Iris pigment epithelial cell (primary cell): ENCODE measurements around the gene ZBTB20.

ENCODE experiments used
- DNase-seq: peaks from one replicate; pipeline ENCODE4 v3.0.0-alpha.2; 2011; ENCODE audit warnings: low read depth

Gene ZBTB20

DNA sequence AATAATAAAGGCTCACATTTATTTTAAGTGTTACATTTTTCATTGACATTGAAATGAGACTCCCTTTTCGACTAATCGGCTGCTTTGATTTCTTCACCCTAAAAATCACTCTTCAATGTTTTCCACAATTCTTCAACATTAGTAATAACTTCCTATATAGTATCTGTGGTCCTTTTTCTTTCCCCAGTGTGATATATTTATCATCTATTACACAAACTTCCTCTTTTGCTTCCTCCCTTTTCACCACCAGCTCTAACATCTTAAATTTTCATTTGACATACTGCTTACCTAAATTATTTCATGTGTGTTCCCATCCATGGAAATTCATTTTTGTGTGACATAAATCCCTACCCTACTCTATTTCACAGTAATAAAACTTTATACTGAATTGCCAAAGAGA, 608.9 kb downstream of the ZBTB20 start:
- no peak for DNase-seq

DNA sequence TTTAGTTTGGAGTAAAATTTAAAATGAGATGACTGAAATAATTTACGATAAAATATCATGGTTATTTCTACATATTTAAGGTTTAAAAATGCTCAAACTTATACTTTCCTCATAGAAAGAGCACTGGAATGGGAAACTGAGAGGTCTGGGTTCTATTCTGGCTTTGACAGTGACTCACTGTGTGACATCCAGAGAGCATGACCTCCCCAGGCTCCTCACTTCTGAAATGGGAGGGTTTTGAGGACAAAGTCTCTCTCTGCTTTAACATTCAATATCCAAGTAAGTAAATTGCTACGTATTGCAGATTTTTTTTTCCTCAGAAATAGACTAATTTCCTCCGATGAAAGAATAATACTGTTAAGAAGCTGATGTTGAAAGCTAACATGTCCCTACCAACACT, 618.6 kb downstream of the ZBTB20 start:
- DNase-seq: no peak

DNA sequence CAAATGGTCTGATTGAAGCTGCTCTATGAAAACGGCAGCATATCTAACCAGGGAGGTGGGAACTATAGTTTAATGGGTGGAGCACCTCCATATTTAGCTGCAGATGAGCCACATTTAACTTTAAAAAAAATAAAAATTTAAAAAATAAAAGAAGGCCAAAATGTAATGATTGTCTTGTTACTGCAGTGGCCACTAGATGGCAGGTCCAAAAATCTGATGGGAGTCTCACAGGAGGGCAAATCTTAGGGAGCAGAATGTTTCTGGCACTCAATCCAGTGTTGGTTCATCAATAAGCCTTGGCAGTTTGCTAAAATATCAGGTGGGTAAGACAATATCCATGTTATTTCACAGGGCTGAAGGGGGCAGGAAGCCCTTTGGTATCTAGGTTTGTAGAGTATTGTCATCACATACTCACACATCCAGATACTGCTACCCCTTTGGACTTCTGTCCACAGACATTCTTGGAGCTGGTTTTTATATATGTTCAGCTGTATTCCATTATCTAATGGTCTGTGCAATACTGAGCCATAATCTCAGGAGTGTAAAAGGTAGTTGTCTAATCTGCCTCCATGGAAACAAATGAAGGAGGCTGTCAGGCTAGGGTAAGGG, 619.9 kb downstream of the ZBTB20 start:
- DNase-seq: peak; percentile 32

DNA sequence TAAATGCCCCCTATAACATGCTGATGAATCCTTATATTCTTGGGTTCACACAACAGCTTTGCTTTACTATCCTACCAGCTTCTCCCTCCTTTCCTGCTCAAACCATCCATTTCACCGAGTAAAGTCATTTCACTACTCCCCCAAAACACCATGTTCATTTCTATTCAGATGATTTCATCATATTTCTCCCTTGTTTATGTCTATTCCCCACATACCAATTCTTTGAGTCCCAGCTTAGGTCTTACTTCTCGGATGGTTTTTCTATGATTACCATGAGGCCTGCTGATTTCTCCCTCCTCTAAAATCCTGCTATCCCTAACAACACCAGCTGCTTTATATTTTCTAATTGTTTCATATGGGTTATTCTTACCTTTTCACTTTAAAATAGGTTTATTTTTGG, 621.8 kb downstream of the ZBTB20 start:
- DNase-seq: peak; percentile 66

DNA sequence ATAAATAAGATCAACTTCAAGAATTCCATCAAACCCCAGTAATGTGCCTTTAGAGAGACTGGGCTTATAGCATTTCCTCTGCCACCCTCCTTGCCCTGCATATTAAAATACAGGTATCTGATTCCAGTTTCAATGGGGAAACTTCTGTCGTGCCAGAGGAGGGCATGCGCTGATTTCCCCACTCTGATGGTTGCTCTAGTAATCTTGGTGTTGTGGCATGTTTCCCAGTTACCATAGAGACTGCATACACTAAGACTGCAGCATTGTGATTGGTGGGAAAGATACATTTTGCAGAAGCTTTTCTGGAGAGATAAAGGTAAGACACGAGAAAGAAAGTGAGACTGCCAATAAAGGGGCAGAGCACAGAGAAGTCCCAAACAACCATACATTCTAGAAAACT, 627.7 kb downstream of the ZBTB20 start:
- DNase-seq: peak; percentile 89

DNA sequence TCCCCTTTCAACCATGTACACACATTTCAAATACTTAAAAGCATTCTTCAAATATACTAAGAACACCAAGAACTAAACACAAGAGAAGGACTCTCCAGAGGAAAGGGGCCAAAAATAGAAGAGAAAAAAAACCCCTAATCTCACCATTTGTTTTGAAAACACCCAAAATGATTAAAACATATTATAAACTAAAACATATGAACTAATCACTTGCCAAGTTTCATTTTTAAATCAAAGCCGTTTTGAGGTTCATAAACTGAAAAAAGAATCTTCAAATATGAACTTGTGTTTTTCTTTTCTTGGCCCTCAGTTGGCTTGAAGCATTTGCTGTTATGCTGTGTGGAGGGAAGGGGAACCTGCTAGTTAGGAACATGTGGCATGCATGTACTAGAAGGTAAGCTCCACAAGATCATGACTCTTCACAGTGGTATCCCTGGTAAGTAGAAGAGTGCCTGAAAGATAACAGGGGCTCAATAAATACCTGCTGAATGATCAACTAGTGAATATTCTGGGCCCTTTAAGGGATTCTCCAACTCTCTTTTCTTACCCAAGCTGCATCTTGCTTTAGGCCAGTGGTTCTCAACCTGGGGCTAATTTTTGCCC, 628.8 kb downstream of the ZBTB20 start:
- DNase-seq: no peak

DNA sequence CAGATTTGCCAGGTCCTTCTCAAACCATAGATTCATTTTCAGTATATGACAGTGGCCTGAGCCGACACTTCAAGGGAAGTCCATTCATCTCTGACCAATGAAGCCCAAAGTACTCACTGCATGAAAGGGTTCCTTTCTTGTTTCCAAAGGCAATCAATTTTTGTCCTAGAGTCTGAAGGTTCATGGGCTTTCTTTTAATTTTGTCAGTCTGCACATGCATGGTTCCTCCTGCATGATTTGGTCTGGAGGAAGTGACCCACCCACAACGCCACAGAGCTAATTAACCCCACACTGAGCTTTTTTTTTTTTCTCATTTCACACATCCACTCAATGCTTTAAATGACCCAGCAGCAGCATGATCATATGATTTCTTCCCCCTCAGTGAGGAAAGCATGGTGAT, 636.9 kb downstream of the ZBTB20 start:
- no peak for DNase-seq

DNA sequence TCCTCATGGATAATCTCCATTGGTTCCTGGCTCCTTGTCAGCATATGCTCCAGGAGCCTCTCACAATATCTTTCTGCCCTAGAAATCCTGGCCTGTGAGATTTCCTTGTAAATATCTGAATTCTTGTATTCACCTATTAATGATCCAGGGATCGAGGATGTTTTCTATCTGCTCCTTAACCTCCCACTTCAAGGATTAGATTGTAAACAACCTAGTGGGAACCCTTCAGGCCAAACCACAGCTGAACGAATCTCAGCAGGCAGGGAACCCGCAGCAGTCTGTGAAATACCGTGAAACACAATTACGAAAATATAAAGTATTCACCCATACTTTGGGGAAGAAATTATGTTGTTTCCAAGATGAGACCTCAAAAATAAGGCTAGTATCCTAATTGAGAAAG, 637.3 kb downstream of the ZBTB20 start:
- no peak for DNase-seq

DNA sequence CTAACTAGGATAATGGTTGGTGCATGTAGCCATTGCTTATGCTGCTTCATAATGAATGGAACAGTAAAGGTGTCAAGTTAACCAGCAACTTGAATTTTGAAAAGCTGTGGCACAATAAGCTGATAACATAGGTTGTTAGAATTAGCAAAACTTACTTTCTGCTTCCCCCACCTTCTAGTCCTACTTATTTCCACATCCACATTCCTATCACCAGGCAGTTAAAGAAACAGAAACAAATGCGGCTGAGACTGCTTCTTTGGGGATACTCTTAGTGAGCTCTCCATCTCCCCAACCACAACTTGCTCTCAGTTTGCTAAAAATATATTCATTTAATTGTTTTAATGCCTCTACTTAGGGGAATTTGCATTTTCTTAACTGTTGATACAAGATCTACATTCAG, 638.1 kb downstream of the ZBTB20 start:
- DNase-seq: peak; percentile 55

DNA sequence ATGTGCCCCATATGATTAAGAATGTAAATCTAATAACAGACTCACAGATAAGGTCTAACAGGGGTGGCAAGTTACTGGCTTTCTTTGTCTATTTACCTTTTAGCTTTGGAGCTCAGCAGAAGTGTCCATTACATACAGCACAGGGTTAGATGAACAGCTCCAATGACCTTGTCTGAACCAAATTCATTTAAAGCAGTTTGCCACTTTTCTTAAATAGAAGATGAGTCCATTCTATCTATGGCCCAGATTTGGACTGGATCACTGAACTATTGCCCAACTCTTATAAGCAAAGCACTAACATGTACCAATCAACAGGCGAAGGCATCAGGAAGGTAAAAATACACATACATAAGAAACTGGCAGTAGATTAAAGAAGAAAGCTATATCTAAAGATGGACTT, 638.9 kb downstream of the ZBTB20 start:
- no peak for DNase-seq

DNA sequence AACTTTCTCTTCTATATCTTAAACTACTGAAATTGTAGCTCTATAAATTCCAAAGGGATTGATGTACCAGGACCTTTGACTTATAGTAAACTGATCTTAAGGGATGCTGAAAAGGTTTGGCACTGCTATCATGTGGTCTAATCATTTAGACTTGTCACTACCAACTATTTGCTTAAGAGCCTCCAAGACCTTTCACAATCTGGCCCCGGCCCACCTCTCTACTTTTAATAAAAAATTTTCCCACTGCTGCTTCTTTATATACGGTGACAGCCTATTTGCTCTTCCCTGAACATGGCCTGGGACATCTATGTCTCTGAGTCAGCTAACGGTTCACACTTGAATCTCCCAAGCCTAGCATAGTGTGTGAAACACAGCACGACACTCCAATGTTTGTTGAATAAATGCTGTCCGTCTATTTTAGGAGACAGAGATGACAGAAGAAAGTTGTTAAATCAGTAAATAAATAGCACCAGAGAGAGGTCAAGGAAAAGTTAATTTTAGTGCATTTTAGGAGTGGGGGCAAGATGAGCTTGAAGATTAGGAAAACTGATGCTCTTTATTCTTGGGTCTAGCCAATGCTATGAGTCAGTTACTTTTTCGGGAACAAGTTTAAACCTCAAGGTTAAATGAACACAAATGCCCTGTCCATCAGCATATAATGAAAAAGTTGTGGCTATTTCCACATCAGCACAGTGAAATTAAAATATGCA, 640.3 kb downstream of the ZBTB20 start:
- peak; percentile 53 for DNase-seq

DNA sequence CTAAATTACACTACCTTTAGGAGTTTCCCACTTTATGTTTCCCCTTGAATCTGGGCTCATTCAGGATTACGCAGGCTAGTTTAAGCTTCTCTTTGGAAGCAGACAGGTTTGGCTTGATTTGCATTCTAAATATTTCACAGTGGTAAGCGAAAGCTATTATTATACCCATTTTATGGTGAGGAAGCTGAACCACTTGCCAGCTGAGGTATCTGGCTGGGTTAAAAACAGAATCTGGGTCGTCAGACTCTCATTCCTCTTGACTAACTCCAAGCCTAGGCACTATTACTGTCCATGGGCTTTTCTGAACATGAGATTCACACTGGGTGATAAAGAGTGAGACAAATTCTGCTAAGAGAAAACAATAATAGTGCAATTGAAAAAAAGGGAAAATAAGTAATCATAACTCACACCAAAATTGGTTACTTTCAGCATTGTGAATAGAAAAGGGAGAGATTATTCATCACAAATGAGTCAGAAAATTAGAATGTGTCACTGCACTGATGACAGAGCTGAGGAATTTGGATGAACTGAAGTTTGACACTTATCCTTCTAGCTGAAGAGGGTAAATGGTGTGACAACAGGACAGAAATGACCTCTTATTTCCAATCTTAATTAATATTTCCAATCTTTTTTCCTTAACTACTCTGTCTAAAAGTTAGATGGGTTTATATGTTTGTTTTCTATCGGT, 642.0 kb downstream of the ZBTB20 start:
- no peak for DNase-seq

DNA sequence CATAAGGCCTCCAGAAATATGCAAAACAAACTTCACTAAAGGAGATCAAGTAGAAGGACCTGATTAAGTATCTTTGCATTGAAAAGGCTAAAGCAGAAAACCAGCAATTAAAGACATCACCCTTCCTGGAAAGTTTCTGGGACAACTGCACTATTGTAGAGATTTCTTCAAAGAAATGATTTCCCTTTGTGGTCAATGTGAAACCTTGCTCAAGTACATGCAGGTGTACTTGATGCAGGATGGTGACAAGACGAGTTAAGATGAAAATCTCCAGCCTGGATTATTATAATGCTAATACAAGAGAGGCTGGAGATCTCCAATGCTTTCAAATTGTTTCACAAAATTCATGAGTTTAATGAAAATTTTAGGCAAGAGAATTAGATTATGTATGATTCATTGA, 644.9 kb downstream of the ZBTB20 start:
- no peak for DNase-seq

DNA sequence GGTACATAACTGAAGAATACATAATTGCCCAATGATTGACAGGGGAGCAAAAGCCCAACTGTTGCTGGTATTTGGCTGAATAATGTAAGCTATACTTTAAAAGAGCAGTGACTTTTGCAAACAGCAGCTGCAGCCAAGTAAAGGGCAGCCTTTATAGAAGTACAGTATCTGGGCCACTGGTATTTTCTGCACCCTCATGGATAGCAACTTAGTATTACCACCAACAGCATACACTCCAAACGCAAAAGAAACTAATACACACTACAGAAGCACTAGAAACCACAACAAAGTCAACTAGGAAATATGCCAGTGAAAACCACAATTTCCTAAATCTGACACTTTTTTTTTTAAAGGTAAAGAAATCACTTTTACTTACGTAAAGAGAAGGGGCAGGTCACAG, 647.1 kb downstream of the ZBTB20 start:
- peak; percentile 71 for DNase-seq

DNA sequence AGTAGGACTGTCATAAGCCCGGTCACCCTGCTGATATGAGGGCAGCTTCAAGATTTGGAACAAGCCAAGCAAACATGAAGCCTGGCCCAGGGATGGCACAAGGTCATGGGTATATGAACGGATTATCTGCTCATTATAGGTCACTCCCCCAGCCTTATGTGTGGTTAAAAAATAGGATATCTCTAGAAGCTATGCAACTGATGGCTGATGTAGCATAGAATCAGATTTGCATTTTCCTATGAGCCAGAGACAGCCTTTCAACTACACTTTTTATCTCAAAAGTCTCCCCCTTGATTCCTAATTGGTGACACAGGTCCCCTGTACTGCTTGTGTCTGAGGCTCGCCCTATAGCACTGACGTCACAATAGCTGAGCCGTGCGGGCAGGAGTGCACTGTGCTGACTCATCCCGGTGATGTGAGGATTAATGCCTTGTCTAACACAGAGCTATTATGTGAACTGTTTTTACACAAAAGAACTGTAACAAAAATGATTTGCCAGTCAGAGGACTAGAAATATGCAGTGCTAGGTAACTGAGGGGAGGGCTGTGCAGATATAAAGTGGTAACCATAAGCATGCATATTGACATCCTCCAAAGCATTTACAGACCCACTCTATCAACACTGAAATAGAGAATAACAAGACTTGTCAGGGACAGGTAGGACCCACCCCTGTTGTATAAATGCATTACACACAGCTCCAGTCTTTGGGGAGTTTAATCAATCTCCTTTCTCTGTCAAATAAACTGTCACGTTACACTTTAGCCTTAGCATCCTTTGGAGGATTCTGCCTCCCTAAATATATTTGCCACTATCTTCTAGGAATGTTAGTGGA, 648.3 kb downstream of the ZBTB20 start:
- DNase-seq: peak; percentile 92

DNA sequence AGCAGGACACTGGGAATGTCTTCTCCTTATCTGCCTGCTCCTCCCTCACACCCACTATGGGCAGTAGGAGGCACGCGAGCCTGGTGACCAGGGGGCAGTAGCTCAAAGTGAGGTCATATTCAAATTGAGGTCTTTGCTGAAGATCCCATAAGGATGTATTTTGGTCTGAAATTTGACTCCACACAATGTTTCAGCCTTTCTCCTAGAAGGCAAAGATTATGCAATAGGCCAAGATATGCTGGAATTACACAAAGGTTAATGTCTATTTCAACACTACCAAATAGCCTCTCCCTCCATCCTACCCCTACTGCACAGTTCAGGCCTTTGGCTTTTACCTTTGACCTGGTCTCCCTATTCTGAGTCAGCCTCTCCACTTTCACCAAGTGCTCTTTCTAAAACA, 650.2 kb downstream of the ZBTB20 start:
- peak; percentile 66 for DNase-seq

DNA sequence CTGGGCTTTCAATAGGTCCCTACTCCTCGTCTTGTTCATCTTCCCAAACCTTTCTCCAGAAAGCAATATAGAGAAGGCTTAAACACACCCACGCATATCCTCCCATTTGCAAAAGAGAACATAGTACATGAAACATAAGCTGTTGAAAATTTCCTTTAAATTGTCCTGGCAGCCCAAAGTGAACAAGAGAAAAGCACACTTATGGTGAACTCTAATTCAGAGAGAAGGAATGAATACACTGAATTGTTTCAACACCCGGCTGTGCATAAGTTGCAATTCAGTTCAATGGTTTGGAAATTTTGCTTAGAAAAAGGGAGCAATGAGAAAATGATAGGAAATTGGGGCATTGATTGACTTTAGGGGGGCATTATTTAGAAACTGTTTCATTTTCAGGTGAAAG, 650.6 kb downstream of the ZBTB20 start:
- no peak for DNase-seq

DNA sequence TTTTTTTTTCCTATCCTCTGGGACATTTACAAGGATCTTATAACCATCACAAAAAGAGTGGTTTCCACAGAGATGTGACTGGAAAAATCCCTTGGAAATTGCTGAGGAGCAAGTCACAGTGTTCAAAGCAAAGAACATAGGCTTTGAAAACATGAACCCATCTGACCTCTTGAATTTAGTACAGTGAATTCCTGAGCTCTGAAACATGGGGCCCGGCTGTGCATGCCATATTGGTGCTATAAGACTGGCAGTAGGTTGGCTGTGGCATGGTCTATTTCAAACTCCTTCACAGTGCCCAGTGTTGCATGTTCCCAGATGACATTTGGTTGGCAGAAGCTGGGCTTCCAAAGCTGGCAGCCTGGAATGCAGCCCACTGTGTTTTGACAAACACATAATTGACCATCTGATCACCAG, 651.1 kb downstream of the ZBTB20 start:
- DNase-seq: peak; percentile 67

DNA sequence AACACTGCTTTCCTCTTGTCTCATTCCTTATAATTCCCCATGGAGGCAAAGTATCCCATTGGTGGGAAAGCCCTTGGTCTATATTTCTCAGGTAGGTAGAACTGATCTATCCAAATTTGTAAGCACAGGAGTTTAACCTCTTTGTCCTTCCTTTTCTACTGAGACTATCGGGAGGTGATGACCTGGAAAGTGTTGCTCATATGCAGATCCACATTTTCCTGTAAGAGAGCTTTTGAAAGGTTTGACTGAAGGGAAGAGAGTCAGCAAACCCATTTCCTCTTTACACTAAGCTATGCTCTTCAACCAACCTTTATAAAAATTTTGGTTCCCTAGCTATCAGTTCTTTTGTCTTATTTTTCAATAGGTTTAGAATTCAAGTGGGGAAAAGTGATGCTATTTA, 652.6 kb downstream of the ZBTB20 start:
- DNase-seq: no peak

DNA sequence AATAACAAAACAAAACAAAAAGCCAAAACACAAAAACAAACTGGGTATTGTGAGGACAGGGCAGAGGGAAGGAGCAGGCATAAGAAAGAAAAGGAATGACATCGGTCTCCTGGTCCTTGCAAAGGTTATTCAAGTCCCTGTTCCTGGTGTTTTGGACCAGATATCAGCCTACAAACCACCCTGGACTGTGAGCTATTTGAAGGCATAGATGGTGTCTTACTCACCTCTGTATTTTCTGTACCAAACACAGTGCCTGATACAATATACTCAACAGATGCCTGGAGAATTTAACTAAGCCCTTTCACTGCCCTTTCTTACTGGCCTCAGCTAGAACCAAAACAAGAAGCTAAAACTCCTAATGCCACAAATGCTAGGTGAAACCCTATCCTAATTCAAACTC, 656.3 kb downstream of the ZBTB20 start:
- no peak for DNase-seq

DNA sequence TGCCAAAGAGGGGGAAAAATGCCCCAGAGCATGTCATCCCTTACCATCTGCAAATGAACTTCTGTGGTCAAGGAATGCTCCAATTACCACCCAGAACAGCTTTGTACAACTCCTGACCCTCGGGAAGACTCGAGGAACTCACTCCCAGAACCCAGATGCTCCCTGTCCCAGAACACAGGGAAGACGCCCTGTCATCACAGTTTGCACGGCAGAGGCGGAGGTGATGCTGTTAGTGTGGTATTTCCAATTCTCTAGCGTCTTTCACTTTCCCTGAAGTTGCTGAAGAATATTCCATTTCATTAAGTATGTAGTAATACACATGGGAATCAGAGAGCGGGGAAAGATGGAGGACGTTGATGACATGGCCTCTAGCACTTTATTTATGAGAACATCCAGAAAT, 659.6 kb downstream of the ZBTB20 start:
- DNase-seq: no peak

DNA sequence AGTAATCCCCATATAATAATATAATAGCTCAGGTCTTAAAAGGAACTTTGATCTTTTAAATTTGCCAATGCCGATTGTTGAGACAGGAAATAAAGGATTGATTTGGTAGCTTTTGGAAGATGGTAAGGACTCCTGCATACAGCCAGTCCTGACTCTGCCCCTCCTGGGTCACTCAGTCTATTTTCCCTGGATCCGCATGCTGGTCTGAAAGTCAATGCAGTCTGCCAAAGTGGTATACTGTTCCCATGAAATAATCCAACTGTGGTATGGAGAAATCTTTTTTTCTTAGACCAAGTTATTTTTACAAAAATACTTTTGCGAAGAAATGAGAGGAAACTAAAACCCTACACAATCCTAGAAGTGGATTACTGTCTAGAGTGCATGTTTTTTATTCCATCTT, 662.2 kb downstream of the ZBTB20 start:
- no peak for DNase-seq
